ENCODE results near the gene IL19.

- TF ChIP-seq CTCF (conservative IDR thresholded peaks at IDR 0.05; ENCODE audit: low read length): no peak
- no peak for TF ChIP-seq EZH2phosphoT487 (IDR thresholded peaks at IDR 0.05; ENCODE audit: borderline replicate concordance, low read depth, low read length)
Measured at GRCh38 chr1:206834711-206835110, 64.1 kb downstream of the IL19 start.

All from OCI-LY7 (cell line).